GM21381 (cell line): ENCODE results near the gene COL24A1.
"Not testable (repeated sequence)": the region's sequence is repeated elsewhere in the genome, so short reads cannot be mapped to it uniquely, and the experiment has no call there.

Experiments used
- ATAC-seq: cut with Tn5 transposase; IDR thresholded peaks from one replicate; pipeline ENCODE4 v1.9.1; 2021; ENCODE audit warnings: mild to moderate bottlenecking, moderate library complexity; ENCODE audit not compliant: unreplicated experiment

COL24A1 gene

DNA sequence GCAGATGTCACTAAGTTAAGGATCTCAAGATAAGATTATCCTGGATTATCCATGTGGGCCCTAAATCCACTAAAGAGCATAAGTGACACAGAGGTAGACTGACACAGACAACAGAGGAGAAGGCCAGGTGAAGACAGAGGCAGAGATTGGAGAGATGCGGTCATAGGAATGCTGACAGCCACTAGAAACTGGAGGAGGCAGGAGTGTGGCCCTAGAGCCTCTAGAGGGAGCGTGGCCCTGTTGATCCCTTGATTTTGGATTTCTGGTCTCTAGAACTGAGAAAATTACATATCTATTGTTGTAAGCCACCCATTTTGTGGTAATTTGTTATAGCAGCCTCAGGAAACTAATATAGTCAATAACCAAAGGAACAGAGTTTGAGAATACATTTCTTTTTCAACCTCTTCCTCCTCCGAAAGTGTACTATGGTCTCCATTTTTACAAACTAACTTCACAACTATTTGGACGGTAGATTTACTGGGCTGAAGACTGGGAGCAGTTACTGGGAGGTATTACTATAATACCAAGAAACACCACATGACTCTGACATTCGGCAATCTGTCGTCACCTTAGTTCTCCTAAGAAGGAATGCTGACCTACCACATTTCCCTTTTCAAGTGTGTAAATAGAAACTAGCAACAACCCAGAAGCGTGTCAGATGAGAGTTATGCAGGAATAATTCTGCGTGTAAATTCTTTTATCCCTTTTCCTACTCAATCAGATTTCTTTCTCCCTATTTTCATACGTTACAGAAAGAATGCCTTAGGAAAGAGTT is 332.3 kb downstream of the COL24A1 start:
- ATAC-seq = no peak

DNA sequence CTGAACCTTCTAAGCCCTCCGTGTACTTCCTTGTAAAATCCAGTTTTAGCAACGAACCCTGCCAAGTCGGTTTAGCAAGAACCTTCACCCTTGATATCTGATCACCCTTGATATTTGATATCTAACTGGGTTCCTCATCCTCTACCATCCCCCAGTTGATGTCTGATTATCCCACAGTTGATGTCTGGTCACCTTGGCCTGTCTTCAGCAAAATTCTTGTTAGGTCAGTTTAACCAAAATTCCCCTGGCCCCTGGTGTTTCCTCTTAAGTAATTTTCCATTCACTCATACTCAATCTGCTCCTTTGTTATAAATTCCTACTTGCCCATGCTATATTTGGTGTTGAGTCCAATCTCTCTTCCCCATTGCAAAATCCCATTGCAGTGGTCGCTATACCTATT is 333.9 kb downstream of the COL24A1 start:
- ATAC-seq = no peak

DNA sequence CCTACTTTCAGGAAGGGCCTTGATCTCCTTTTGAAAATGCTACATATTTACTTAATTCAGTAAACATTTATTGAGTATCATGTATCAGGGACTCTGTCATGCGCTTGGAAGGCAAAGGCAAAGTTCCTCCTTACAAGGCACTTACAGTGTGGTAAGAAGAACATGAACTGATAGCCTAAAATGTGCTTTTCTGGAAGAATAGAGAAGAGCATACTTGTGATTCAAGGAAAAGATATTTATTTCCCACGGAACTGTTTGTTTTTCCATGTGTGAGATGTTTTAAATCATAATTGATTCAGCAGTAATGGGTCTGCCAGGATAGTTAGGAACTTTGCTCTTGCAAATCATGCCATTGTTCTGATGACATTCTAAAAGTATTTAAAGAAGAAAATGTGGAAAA is 338.2 kb downstream of the COL24A1 start:
- ATAC-seq = no peak

DNA sequence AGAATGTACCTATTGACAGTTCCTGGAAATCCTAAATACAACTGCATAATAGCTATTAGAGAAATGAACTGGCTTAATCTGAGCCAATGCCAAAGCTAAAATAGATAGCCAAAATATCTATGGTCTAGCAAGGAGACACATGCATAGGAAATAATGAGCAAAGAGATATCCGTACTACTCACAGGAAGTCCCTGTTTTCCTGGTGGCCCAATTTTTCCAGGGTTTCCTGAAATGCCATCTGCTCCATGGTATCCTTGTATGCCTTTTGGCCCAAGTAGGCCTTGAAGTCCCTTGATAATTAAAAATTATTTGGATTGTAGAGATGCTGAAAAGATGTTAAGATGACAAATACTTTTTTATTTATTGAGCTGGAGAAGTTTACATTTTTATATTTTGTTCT is 340.0 kb downstream of the COL24A1 start:
- no peak for ATAC-seq

DNA sequence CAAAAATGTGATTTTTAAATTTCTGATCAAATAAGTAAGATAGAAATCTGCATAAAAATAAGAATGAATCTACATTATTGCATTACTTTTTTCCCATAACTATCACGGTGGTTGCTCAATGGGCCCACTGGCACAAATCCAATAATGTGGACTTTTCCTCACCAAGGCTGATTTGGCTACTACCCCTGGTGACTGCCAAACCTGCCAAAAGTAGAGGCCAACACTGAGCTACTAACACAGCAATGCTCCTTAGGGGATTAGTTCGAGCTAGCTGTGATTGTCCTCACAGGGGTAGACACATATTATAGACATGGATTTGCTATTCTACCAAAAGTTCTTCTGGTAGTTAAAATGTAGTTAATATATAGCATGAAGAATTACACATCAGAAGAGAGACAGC is 340.7 kb downstream of the COL24A1 start:
- no peak for ATAC-seq

DNA sequence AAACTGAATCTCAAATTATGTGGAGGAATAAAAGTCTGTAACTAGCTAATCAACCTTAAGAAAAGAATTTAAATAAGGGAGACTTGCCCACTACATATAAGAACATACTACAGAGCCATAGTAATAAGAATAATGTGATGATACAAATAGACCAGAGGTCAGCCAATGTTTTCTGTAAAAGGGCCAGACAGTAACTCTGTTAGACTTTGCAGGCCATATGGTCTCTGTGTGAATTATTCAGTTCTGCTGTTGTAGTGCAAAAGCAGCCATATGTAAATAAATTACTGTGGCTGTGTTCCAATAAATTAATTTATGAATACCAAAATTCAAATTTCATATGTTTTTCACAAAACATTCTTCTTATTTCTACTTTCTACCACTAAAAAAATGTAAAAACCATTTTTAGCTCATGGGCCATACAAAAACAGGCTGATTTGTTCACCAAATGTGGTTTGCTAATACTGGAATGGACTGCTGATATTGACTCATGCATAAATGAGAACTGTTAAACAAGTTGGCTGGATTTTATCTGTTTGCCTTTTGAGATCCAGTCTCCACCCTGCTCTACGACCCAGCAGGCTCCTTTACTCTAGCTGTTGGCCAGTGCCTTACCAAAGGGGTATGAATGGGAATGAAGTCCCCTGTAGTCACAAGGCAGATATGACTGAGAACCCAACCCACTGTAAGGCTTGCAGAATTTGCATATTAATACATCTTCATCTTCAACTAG is 350.2 kb downstream of the COL24A1 start:
- ATAC-seq = no peak

DNA sequence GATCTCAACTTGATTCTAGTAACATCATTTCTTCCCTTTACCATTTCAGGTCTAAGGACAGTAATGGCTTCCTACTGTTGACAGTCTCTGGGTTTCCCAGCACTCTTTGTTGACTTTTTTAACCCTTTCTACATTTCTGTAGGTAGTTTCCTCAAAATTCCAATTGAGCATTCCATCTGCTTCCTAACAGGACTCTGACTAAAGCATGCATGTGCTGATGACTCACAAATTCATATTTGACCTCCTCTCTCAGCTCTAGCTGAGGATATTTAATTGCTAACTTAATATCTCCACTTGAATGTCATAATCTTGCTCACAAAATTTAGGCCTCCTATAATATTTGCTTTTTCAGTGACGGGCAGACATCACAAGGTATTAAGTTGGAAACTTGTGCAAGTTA is 355.1 kb downstream of the COL24A1 start:
- no peak for ATAC-seq

DNA sequence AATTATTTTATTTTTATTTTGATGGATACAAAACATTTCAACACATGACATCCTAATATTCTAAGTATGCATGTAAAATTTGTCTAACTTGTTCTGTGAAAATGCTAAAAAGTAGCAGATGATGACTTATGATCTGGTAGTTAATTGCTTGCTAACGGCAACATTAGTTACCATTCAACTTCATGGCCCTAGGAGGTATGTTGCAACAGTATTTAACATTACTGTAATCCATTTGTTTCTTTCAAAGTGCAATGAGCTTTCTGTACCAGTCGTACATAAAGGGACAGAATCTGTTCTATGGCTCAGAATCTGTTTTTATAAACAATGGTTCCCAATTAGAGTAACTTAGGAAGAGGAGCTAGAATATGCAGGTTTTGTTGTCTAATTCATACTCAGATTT is 356.8 kb downstream of the COL24A1 start:
- no peak for ATAC-seq

DNA sequence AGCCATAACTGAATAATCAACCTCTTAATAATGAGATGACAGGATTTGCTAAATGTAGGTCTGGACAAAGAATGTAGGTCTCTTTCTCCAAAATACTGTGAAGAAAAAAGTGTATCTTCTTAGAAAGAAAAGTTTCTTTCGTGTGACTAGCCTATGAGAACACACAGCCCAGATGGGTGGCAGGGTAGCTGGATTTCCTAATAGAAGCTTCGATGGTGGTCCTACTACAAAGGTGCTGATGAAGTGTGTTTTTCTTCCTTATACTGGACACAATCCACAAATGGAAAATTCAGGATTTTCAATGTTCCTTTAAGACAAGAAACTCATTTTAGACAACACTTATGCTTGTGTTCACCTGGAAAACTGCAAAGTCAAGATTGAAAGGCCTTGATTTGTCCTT is 358.2 kb downstream of the COL24A1 start:
- no peak for ATAC-seq

DNA sequence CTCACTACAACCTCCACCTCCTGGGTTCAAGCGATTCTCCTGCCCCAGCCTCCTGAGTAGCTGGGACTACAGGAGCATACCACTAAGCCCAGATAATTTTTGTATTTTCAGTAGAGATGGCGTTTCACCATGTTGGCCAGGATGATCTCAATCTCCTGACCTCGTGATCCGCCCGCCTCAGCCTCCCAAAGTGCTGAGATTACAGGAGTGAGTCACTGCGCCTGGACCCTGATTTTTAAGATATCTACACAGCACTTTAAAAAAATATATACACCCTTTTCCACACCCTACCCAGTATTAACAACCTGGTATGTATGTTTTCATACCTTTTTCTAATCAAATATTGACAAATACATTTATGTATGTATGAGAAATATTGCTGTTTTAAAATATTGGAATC is 379.6 kb downstream of the COL24A1 start:
- ATAC-seq = not testable (repeated sequence)

DNA sequence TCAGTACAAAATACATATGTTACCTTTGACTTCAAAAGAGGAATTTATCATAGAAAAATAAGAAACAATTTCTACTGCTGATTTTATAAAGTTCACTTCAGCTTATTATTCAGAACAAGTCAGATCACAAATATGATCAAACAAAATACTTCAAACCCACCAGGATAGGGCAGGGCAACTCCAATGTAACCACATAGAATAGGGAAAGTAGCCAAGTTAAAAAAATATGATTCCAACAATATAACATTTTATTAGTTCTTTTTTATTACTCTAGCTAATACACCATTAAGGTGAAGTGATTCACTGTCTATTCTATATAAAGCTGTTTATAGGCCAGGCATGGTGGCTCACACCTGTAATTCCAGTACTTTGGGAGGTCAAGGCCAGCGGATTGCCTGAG is 393.8 kb downstream of the COL24A1 start:
- ATAC-seq = no peak

DNA sequence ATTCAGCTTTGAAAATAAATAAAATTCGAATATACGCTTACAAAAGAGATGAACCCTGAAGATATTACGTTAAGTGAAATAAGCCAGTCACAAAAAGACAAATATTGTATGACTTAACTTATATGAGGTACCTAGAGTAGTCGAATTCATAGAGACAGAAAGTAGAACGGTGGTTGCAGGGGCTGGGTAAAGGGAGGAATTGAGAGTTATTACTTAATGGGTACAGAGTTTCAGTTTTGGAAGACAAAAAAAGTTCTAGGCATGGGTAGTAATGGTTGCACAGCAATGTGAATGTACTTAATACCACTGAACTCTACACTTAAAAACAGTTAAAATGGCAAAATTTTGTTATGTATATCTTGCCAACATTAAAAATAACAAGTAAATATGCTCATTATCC is 399.7 kb downstream of the COL24A1 start:
- peak; percentile 65 for ATAC-seq

DNA sequence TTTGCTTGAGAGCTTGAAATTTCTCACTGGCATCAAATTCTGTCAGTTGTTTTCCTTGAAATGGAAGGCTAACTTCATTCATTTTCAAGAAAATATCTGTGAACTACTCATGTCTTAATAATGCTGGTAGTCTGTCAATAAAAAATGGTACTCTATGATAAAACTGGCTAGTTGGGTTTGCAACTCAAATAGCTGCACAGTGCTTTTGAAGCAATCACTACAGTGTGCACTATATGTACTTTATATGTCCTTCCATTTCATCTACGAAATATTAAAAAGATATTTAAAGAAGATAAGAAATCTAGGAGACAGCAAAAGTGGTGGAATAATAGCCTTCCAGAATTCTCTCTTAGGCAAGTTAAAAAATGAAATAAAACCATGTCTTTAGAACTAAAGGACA is 408.5 kb downstream of the COL24A1 start:
- ATAC-seq = no peak

DNA sequence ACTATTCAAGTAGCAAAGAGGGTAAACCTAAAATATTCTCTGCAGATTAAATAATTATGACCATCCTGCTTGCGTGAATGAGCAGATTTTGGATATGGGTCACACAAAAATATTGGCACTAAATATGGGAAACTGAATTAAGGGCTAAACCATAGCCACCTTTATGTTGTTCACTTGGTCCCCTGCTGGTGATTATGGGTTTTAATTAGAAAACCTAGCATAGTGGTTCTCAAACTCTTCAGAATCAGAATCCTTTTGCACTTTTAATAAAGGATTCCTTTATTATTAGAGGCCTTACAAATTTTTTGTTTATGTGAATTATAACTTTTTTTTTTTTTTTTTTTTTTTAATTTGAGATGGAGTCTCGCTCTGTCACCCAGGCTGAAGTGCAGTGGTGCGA is 409.8 kb downstream of the COL24A1 start:
- ATAC-seq = no peak

DNA sequence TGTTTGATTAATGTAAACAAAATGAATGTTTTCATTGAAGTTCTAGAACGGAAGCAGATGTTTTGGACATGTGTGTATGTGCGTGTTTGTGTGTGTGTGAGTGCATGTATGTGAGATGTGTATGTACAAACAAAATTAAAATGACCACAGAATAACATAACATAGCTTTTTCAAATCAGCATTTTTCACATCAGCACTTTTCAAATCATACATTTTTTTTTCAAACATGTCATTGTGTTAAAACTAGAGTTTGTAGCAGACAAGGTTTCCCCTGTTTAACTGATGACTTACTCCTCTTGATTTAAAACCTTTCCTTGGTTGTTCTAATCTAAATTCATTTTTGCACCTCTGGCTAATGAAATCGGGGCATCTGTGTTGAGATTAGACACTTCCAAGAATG is 412.8 kb downstream of the COL24A1 start:
- ATAC-seq = no peak

DNA sequence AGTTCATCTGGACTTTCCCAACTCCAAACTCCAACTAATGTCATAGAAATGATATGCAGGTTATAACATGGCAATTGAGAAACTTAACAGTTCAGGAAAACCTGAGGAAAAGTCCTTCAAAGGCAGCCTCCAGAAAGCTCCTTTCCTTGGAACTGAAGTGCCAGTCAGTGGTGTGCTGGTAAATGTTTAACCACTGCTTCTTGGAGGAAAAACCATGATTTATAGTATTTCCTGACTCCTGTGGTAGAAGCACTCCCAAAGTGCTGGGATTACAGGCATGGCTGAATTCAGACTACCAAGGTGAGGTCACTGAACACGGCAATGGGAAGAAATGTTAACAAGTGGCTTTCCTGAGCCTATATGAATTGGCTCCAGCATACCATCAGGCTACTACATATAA is 421.6 kb downstream of the COL24A1 start:
- ATAC-seq = no peak

DNA sequence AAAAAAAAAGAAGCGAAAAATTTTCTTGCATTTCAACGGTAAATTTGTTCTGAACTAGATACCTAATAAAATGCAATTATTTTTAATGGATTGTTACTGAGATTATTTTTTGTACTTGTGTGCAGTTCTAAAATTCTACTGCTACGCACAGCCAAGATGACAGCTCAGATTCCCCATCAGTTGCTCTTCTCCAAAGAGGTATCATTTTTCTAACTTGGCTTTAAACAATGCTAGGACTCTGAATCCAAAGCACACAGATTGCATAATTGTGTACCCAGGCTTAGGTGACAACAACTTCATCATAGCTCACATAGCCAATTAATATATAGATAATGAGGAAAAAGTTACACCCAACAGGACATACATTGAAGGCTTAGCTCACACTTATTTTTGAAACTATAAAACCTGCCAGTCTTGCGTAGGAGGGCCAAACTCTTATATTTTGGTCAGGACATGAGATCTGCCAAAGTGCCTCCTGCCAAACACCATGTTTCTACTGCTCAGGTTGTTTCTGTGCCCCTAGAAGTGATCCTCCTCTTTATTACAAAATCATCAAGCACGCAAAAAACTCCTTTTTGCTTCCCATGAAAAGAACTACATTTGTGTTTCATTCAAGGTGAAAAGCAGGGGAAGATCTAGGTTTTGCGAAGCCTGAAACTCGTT is 437.8 kb downstream of the COL24A1 start:
- no peak for ATAC-seq

DNA sequence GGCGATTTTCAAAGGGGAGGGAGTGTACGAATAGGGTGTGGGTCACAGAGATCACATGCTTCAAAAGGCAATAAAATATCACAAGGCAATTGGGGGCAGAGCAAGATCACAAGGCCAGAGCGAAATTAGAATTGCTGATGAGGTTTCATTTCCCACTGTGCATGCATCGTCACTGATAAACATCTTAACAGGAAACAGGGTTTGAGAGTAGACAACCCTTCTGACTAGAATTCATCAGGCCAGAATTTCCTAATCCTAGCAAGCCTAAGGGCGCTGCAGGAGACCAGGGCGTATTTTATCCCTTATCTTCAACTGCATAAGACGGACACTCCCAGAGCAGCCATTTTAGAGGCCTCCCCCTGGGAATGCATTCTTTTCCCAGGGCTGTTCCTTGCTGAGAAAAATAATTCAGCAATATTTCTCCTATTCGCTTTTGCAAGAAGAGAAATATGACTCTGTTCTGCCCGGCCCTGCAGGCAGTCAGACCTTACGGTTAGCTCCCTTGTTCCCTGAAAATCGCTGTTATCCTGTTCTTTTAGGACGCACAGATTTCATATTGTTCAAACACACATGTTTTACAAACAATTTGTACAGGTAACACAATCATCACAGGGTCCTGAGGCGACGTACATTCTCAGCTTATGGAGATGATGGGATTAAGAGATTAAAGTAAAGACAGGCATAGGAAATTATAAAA is 442.0 kb downstream of the COL24A1 start:
- ATAC-seq = not testable (repeated sequence)

DNA sequence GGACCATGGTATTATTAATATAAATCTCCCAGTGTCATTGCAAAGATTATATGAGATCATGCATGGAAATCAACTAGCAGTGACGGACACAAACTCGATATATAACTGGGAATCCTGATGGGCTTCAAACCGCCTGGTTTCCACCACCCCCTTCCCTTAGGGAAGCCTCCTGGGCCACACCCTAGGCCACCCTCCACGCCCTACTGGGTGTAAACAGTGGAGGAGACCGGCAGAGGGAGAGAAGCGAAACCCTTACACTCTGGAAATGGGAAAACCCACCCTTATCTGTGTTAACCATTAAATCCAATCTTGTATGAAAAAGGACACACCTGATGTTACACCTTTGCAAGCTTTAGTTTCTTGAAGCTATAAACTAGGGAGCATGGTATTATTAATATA is 447.7 kb downstream of the COL24A1 start:
- ATAC-seq = no peak

DNA sequence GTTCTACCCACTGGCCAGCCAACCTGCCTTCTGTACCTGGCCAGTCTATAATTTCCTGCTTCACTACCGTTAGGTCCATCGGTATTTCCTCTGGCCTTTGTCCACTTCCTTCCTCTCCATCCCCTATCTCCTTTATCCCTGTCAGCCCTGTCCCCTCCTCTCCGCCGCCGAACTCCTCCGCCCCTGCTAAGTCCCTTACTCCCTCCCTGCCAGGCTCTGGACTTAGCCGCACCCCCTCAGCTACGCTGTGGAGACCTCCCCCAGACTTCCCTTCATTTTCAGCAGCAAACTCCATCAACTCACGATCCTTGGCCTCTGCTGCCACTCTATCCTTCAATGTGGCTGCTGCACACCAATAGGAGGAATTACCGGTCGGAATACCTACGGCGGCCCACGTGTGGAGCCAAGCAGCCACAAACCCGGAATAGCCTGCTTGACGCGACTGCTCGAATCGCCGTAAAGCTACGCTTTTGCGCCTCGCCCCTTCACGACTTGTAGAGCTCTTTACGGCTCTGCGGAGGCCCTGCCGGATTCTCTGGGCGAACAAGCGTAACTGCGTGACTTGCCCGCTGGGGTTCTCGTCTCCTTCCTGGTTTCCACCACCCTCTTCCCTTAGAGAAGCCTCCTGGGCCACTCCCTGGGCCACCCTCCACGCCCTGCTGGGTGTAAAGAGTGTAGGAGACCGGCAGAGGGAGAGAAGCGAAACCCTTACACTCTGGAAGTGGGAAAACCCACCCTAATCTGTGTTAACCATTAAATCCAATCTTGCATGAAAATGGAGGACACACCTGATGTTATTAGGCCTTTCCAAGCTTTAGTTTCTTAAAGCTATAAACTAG is 448.4 kb downstream of the COL24A1 start, which contains the start of gene ZNHIT6:
ZNHIT6 (minus strand) TSS at position 444 of the 839 bp plus-strand sequence; CDS start at position 295, 149 bp downstream.
- peak; percentile 87 for ATAC-seq
